CMK (cell line): ENCODE measurements around the gene IP6K3.

Experiments used
- DNase-seq: peaks from one replicate; pipeline ENCODE4 v3.0.0-alpha.2; 2010; ENCODE audit warnings: low read depth

Gene IP6K3

GRCh38 chr6:33705268-33705885 is 41.3 kb downstream of the IP6K3 start:
- no peak for DNase-seq

- DNase-seq, result no peak
Observed at GRCh38 chr6:33704215-33705066, 42.3 kb downstream of the IP6K3 start.

- DNase-seq, result no peak
Observed at GRCh38 chr6:33702345-33702977, 44.2 kb downstream of the IP6K3 start.

- DNase-seq, result no peak
Observed at GRCh38 chr6:33700391-33701050, 46.2 kb downstream of the IP6K3 start.

GRCh38 chr6:33699739-33700138 is 47.0 kb downstream of the IP6K3 start:
- no peak for DNase-seq

- DNase-seq, result no peak
Observed at GRCh38 chr6:33699131-33699530, 47.6 kb downstream of the IP6K3 start.

- no peak for DNase-seq
Observed at GRCh38 chr6:33698494-33698893, 48.2 kb downstream of the IP6K3 start.

GRCh38 chr6:33697845-33698244 is 48.9 kb downstream of the IP6K3 start:
- no peak for DNase-seq

- no peak for DNase-seq
Observed at GRCh38 chr6:33696548-33697518, 49.9 kb downstream of the IP6K3 start.

- no peak for DNase-seq
Observed at GRCh38 chr6:33696076-33696475, 50.6 kb downstream of the IP6K3 start.

GRCh38 chr6:33695451-33695887 is 51.2 kb downstream of the IP6K3 start:
- no peak for DNase-seq

GRCh38 chr6:33694977-33695376 is 51.7 kb downstream of the IP6K3 start:
- DNase-seq, result no peak

- DNase-seq, result peak; percentile 91
Observed at GRCh38 chr6:33694401-33694931, 52.2 kb downstream of the IP6K3 start.

- DNase-seq, result no peak
Observed at GRCh38 chr6:33693186-33694105, 53.3 kb downstream of the IP6K3 start.

GRCh38 chr6:33692760-33693158 is 53.9 kb downstream of the IP6K3 start:
- peak; percentile 73 for DNase-seq

- DNase-seq, result no peak
Observed at GRCh38 chr6:33692078-33692759, 54.5 kb downstream of the IP6K3 start.

- no peak for DNase-seq
Observed at GRCh38 chr6:33691456-33692077, 55.1 kb downstream of the IP6K3 start.

- DNase-seq, result no peak
Observed at GRCh38 chr6:33690766-33691165, 55.9 kb downstream of the IP6K3 start.

GRCh38 chr6:33689879-33690278 is 56.8 kb downstream of the IP6K3 start:
- no peak for DNase-seq
